Right lobe of liver (tissue), 6 donors: ENCODE results near the gene PCDHB10. TPM values are rescaled to one million over a fixed set of nuclear protein-coding genes. Genes with fewer than 3 reads are reported as not detected.
"Not testable (repeated sequence)": the region's sequence is repeated elsewhere in the genome, so short reads cannot be mapped to it uniquely, and the experiment has no call there.

Experiments used
- ATAC-seq, 4 donors: fragments of 200-7000 bp; cut with Tn5 transposase; one replicate each; pipeline ENCODE4 v1.9.1; 2020; ENCODE audit warnings: mild to moderate bottlenecking in 4 of 4, moderate library complexity in 4 of 4
- DNase-seq, 3 donors: peaks; one replicate each; pipeline ENCODE4 v3.0.0-alpha.2; 2020
- H3K27ac ChIP-seq, 3 donors: fragments of 200-600 bp; one replicate each; pipeline ENCODE4 v1.8.0; 2022
- H3K27me3 ChIP-seq, 2 donors: fragments of 200-600 bp; one replicate each; pipeline ENCODE4 v1.8.0; 2022
- H3K36me3 ChIP-seq, 4 donors: fragments of 200-600 bp; sonication (generic) in 1 of 4; one replicate each; pipeline versions ENCODE4 v1.5.1 to v1.8.0; 2017 to 2022; ENCODE audit warnings: control low read depth in 1 of 4
- H3K4me1 ChIP-seq, 4 donors: fragments of 200-600 bp; sonication (generic) in 1 of 4; one replicate each; pipeline versions ENCODE4 v1.5.1 to v1.8.0; 2017 to 2022; ENCODE audit warnings: control low read depth in 1 of 4
- H3K4me3 ChIP-seq, 3 donors: fragments of 200-600 bp; one replicate each; pipeline ENCODE4 v1.8.0; 2022
- H3K9me3 ChIP-seq, 4 donors: fragments of 200-600 bp; sonication (generic) in 1 of 4; one replicate each; pipeline versions ENCODE4 v1.5.1 to v1.8.0; 2017 to 2022; ENCODE audit warnings: control low read depth in 1 of 4
- POLR2A ChIP-seq: fragments of 450-650 bp; IDR thresholded peaks from one replicate; pipeline ENCODE4 v1.6.1; 2017; ENCODE audit warnings: antibody characterized with exemption, mild to moderate bottlenecking
- whole genome bisulfite sequencing: methylation state at CpG from one replicate; pipeline ENCODE4 v1.1.6; 2018; ENCODE audit warnings: low coverage, low lambda C conversion rate; ENCODE audit not compliant: insufficient coverage; ENCODE audit errors: missing lambda C conversion rate; 5-methylcytosine and 5-hydroxymethylcytosine counted together
- intact Hi-C, 2 donors: fragments of 100-400 bp; cut with DNase I; formaldehyde crosslinking; loops; one replicate each; pipeline versions ENCODE4 v1.11.2 to v1.14.1; 2022
- total RNA-seq, 6 experiments: library from RNA; depleted of rRNA in 2 of 6; stranded (reverse); fragments of >200 nt in 2 of 6; fragmentation: NEBNext Ultra II Directional in 3 of 6; extraction: Animal tissue kit (Norgen Biotek cat#: 25700) in 3 of 6; gene quantifications; one replicate each; pipeline versions ENCODE4 v1.1.0 to v1.2.4, GENCODE V29; 2016 to 2023
- TF ChIP-seq, protein P1 (sequence below), 4 donors: fragments of 200-600 bp in 3 of 4; fragments of 450-650 bp in 1 of 4; IDR thresholded peaks; one replicate each; pipeline versions ENCODE4 v1.5.1 to v1.8.0; 2016 to 2022; ENCODE audit warnings: antibody characterized with exemption in 4 of 4, mild to moderate bottlenecking in 2 of 4
- donor health status: DM: no; HTN: yes; CAD: no.
- donor health status: DM: no; HTN: no; CAD: no.
- donor health status: DM: no; HTN: no; CAD: no.
- donor health status: DM: no; HTN: yes; CAD: no.
- donor health status: DM: no; HTN: yes; CAD: no.

PCDHB10 gene
- total RNA-seq, 6 experiments from 2014 or later: 0.09 to 0.23 (median 0.12) TPM; not detected in 1

DNA sequence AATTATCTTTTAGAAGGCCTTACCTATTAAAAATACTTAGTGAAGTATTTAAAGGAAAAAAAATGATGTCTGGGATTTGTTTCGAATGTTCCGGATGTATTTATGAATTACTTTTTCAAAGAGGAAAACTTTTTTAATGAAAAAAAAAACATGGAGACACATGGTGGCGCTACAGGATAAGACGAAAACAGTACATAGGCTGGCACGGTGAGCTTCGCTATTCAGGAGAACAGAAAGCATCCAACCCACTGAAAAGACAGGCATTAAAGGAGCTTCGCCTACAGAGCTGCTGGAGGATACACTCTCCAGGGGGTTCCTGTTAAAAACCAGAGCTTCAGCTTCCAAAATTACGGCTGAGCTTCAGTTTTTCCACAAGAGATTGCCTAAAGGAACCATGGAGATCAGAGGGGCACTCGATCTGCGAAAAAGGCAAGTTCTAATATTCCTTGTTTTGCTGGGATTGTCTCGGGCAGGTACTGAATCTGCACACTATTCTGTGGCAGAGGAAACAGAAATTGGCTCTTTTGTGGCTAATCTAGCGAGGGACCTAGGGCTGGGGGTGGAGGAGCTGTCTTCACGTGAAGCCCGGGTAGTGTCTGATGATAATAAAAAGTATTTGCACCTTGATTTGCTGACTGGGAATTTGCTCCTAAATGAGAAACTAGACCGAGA lies 31.1 kb downstream of the PCDHB10 start, which contains the start of gene PCDHB14:
PCDHB14 (plus strand) TSS at position 232 of the 672 bp plus-strand sequence; CDS start at position 395, 163 bp downstream.
- ATAC-seq (peak in 2 of 4 donors; percentile 51 to 67), DNase-seq (no peak)
- 17% methylated on average over 15 of the region's 15 CpGs for WGBS
- H3K27me3 ChIP-seq: no peaks in the 10 kb centered on the region
- H3K27ac ChIP-seq: no peak within 1 kb of the TSS
- intact Hi-C loops: no loop called here
- H3K36me3 ChIP-seq: no peaks in the 10 kb centered on the region
- no peak within 1 kb of the TSS for H3K4me3 ChIP-seq
- H3K9me3 ChIP-seq: peaks cover 0 to 14% (median 0%) of the 10 kb centered on the region in 4 donors
- H3K4me1 ChIP-seq: no peaks in the 10 kb centered on the region
- TF ChIP-seq, protein P1, sequence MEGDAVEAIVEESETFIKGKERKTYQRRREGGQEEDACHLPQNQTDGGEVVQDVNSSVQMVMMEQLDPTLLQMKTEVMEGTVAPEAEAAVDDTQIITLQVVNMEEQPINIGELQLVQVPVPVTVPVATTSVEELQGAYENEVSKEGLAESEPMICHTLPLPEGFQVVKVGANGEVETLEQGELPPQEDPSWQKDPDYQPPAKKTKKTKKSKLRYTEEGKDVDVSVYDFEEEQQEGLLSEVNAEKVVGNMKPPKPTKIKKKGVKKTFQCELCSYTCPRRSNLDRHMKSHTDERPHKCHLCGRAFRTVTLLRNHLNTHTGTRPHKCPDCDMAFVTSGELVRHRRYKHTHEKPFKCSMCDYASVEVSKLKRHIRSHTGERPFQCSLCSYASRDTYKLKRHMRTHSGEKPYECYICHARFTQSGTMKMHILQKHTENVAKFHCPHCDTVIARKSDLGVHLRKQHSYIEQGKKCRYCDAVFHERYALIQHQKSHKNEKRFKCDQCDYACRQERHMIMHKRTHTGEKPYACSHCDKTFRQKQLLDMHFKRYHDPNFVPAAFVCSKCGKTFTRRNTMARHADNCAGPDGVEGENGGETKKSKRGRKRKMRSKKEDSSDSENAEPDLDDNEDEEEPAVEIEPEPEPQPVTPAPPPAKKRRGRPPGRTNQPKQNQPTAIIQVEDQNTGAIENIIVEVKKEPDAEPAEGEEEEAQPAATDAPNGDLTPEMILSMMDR (IDR thresholded peaks at IDR 0.05): peak in 2 of 4 donors; percentile 10 to 15
- no peak for TF ChIP-seq POLR2A

DNA sequence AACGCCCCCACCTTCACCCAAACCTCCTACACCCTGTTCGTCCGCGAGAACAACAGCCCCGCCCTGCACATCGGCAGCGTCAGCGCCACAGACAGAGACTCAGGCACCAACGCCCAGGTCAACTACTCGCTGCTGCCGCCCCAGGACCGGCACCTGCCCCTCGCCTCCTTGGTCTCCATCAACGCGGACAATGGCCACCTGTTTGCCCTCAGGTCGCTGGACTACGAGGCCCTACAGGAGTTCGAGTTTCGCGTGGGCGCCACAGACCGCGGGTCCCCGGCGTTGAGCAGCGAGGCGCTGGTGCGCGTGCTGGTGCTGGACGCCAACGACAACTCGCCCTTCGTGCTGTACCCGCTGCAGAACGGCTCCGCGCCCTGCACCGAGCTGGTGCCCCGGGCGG lies 32.7 kb downstream of the PCDHB10 start:
- intact Hi-C loops, H3K4me1 ChIP-seq, H3K27ac ChIP-seq, H3K27me3 ChIP-seq, H3K36me3 ChIP-seq, DNase-seq, H3K4me3 ChIP-seq, H3K9me3 ChIP-seq, ATAC-seq: not testable (repeated sequence)
- 17% methylated on average over 13 of the region's 40 CpGs for WGBS

DNA sequence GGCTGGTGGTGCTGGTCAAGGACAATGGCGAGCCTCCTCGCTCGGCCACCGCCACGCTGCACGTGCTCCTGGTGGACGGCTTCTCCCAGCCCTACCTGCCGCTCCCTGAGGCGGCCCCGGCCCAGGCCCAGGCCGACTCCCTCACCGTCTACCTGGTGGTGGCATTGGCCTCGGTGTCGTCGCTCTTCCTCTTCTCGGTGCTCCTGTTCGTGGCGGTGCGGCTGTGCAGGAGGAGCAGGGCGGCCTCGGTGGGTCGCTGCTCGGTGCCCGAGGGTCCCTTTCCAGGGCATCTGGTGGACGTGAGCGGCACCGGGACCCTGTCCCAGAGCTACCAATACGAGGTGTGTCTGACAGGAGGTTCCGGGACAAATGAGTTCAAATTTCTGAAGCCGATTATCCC lies 33.3 kb downstream of the PCDHB10 start:
- H3K4me1 ChIP-seq, H3K4me3 ChIP-seq, H3K27ac ChIP-seq, intact Hi-C loops, H3K9me3 ChIP-seq, ATAC-seq, H3K27me3 ChIP-seq, H3K36me3 ChIP-seq, DNase-seq: not testable (repeated sequence)
- 39% methylated on average over 5 of the region's 30 CpGs for WGBS

DNA sequence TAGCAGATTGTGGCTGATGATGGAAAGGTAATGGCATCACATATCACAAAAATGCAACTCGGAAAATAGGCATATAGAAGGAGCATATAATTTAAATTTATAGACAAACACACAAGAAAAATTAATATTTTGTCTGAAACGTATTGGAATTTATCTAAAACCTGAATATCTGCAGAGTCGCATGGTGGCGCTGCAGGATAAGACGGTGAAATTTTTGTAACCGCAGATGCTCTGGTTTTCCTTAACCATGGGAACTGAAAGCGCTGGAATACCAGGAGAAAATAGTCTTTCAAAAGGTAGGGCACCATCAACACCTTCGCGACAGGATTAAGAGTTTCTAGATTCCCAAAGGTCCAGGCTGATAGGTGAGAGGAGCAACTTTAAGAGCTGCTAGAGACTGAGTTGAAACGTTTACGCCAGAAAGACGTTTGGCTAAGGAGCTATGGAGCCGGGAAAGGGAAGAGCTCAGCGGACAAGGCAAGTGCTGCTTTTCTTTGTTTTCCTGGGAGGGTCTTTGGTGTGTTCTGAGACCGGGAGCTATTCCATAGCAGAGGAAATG lies 42.0 kb downstream of the PCDHB10 start:
- no peak for DNase-seq
- TF ChIP-seq, protein P1 (IDR thresholded peaks at IDR 0.05): peak in 3 of 4 donors; percentile 7 to 12 (median 8)
- no peak for TF ChIP-seq POLR2A
- Histone ChIP-seq H3K4me1 (no peaks in the 10 kb centered on the region), H3K27me3 (no peaks in the 10 kb centered on the region), H3K27ac (no peak overlapping the region), H3K36me3 (no peaks in the 10 kb centered on the region), H3K4me3 (no peak overlapping the region), H3K9me3 (peaks cover 0 to 23% (median 4%) of the 10 kb centered on the region in 4 donors)
- intact Hi-C loops: no loop called here
- WGBS: 5% methylated on average over 15 of the region's 15 CpGs
- no peak for ATAC-seq

DNA sequence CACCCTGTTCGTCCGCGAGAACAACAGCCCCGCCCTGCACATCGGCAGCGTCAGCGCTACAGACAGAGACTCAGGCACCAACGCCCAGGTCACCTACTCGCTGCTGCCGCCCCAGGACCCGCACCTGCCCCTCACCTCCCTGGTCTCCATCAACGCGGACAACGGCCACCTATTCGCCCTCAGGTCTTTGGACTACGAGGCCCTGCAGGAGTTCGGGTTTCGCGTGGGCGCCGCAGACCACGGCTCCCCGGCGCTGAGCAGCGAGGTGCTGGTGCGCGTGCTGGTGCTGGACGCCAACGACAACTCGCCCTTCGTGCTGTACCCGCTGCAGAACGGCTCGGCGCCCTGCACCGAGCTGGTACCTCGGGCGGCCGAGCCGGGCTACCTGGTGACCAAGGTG lies 43.8 kb downstream of the PCDHB10 start:
- intact Hi-C loops, H3K36me3 ChIP-seq, H3K27me3 ChIP-seq, ATAC-seq, DNase-seq, H3K27ac ChIP-seq, H3K4me3 ChIP-seq, H3K4me1 ChIP-seq: not testable (repeated sequence)
- peaks cover 0 to 17% (median 4%) of the 10 kb centered on the region in 4 donors for H3K9me3 ChIP-seq
- 14% methylated on average over 19 of the region's 40 CpGs for WGBS
